Middle frontal gyrus (tissue), 1 donor: ENCODE data around the gene MDFIC.

Experiments used
- DNase-seq: peaks from one replicate; pipeline ENCODE4 v3.0.0-alpha.2; 2015; ENCODE audit warnings: low spot score; ENCODE audit errors: extremely low spot score

MDFIC gene

GRCh38 chr7:114989531-114989930, 67.6 kb downstream of the MDFIC start:
- no peak for DNase-seq

GRCh38 chr7:114997487-114998404, 75.9 kb downstream of the MDFIC start:
- DNase-seq, result no peak

- DNase-seq, result no peak
Observed at GRCh38 chr7:115004121-115004520, 82.2 kb downstream of the MDFIC start.

- no peak for DNase-seq
Observed at GRCh38 chr7:115005251-115005650, 83.4 kb downstream of the MDFIC start.

- DNase-seq, result no peak
Observed at GRCh38 chr7:115005953-115006352, 84.1 kb downstream of the MDFIC start.

- DNase-seq, result no peak
Observed at GRCh38 chr7:115007751-115008150, 85.9 kb downstream of the MDFIC start.

- DNase-seq, result no peak
Observed at GRCh38 chr7:115008465-115009114, 86.7 kb downstream of the MDFIC start.

- DNase-seq, result no peak
Observed at GRCh38 chr7:115009139-115009538, 87.2 kb downstream of the MDFIC start.

GRCh38 chr7:115009736-115010440, 88.0 kb downstream of the MDFIC start:
- DNase-seq, result no peak

- no peak for DNase-seq
Observed at GRCh38 chr7:115010441-115010820, 88.5 kb downstream of the MDFIC start.

- no peak for DNase-seq
Observed at GRCh38 chr7:115013886-115014285, 92.0 kb downstream of the MDFIC start.

- DNase-seq, result no peak
Observed at GRCh38 chr7:115014794-115015193, 92.9 kb downstream of the MDFIC start.

- DNase-seq, result no peak
Observed at GRCh38 chr7:115015619-115016018, 93.7 kb downstream of the MDFIC start.

GRCh38 chr7:115019882-115020605, 98.2 kb downstream of the MDFIC start:
- DNase-seq, result no peak

- DNase-seq, result no peak
Observed at GRCh38 chr7:115023219-115023618, 101.3 kb downstream of the MDFIC start.

- no peak for DNase-seq
Observed at GRCh38 chr7:115024276-115024675, 102.4 kb downstream of the MDFIC start.

GRCh38 chr7:115032715-115033703, 111.1 kb downstream of the MDFIC start:
- DNase-seq, result no peak

- no peak for DNase-seq
Observed at GRCh38 chr7:115033917-115034459, 112.1 kb downstream of the MDFIC start.

- no peak for DNase-seq
Observed at GRCh38 chr7:115034515-115034914, 112.6 kb downstream of the MDFIC start.
